Midbrain (tissue), 1 donor: ENCODE results near the gene CHST2.

ENCODE experiments used
- DNase-seq: peaks from one replicate; lab custom pipeline; 2025; lab: John Stamatoyannopoulos, UW

Gene CHST2

DNA sequence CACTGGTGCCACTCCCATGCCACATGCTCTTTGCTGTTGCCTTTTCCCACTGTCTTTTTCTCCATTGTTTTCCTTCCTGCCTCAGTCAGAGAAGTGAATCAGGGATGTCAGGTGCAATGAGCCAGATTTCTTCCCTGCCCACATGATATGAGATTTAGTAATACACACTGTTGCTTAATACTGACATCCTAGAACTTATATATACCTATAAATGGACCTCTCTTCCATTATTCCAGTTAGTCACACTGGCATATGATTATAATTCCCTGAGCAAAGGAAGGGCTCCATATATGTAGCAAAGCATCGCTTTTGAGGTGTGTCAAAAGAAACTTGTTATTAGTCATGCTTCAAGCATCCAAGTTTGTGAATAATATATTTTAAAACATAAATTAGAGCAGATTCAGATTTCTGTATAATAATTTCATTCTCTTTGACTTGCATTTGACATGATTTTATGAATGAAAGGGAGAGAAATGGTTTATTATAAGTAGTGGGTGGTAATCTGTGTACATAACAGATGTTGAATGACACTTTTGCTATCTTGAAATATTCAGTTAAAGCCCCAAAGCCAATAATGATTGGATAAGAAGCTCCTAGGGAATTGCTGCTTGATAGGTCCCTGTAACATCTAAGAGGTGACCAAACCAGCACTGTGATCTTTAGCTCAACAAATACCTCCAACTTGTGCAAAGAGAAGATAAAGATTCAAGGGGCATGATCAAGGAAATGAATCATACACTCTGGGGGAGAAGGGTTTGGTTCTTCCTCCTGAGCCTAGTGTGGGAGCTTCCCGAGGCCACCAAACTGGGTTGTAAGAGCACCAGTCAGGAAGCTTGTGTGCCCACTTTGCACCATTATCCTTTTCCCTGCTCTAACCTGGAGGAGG, 48.6 kb downstream of the CHST2 start:
- no peak for DNase-seq

- DNase-seq = no peak
Observed at GRCh38 chr3:143168855-143169192, 49.3 kb downstream of the CHST2 start.

GRCh38 chr3:143170074-143170473, 50.5 kb downstream of the CHST2 start:
- no peak for DNase-seq

DNA sequence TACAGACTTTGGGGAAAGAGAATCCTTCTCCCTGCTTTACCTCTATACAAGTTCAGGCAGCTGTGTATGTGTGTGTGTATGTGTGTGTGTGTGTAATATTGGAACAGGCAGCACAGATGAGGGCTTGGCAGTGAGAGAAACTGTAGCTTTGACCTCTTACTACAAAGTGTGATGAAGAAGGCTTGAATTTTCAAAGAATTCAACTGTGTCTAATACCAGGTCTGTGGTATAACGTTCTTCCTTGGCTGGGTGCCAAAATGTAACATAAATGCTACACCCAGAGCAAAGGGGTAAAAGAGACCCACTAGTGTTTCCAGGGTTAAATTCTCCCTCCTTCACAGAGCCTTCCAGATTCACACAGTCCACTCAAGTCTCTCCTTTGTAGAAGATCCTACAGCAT, 51.1 kb downstream of the CHST2 start:
- no peak for DNase-seq

DNA sequence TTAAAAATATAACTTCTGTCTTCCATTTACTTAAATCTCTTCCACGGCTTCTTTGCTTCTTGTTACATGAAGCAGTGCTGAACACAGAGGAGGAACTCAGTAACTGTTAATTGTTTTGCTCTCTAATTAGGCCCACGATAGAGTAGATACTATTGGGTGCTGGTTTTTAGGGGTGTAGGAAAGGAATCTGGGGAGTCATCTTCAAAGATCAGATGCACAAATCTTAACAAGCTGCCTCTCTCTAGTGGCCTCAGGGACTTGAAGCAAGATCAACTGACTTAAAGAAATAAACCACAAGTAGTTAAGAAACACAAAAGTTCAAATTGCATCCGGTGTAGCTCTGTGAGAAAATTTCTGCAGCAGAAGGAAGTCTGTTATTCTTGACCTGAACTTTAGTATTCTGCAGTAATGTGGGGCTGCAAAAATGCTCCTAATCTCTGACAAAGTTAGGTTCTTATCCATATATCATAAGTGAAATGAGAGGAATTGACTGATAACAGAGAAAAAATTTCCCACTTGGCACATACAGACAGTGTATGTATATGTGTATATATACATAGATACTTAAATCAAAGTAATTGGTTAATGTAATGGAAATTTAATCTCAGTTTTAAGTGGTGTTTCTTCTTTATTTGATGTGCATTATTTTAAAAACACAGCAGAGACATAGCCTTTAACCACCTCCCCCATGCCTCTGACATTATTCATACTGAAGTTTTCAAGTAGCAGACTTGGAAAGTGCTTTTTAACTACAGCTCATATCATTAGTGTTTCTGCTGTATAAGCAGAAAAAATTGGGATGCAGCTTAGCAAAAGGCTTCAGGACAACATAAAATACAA, 51.8 kb downstream of the CHST2 start:
- no peak for DNase-seq

DNA sequence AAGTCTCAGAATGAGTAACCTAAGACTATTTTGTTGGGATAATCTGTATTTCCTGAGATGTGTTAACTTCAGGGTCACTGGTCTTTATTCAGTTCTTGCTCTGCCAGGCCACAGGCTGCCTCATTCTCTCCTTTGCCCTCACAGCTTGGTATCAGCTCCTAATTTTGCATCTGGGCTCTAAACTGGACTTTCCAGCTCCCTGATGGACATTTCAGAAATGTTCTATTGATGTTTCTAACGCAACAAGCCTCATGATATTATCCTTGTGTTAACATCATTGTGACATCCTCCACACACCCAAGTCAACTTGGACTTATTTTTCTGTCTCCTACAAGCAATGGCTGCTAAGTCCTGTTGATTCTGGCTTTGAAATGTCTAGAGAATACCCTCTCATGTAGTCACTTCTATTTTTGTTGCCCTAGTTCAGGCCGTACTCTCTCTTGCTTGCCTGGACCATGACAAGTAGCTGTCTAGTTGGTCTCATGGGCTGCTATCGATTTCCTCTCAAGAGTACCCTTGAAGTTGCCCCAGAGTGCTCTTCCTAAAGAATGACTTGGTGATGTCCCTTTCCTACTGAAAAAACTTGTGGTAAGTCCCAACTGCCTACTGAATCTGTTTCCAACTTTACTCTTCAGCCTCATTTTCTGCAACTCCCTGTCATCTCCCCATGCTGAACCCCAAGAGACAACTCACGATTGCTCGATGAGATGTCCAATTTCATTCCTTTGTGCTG, 52.7 kb downstream of the CHST2 start:
- DNase-seq = no peak

GRCh38 chr3:143172795-143173145, 53.2 kb downstream of the CHST2 start:
- no peak for DNase-seq

DNA sequence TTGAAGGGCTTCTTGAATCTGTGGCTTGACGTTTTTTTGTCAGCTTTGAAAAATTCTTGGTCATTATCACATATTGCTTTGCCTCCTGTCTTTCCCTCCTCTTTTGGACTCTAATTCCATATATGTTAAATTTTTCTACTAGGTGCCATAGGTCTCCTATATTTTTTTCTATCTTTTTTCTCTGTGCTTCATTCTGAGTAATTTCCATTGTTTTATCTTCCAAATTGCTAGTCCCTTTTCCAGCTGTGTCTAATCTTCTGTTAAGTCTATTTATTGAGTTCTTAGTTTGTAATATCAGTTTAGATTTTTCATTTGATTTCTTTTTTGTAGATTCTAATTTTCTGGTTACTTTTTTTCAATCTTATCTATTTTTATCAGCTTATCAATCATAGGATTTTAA, 53.7 kb downstream of the CHST2 start:
- no peak for DNase-seq
